Measurements from ENCODE around the gene PSAPL1. TPM values are rescaled to one million over a fixed set of nuclear protein-coding genes. Genes with fewer than 3 reads are reported as not detected.

Gene PSAPL1
- total and polyA plus RNA-seq, 2 donors (not counting 1 experiment from before 2014, with no cell fraction given): not detected

DNA sequence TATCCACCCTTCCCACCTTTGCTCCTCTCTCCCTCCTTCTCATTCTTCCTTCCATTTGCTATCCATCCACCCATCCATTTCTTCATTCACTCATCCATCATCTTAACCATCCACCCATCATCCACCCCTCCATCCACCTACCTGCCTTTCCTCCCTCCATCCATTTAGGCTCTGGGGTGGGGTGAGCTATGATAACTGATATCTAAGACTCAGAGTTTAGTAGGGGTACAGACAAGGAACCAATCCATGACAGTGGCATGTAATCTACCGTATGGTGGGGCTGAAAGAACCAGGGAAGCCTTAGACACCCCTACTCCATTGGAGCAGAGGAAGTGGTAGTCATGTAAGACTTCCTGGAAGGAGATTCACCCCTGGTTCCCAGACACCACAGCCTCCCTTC is 23.2 kb downstream of the PSAPL1 start:
- DNase-seq (ENCODE audit: low read depth in 2 of 2): no peak
- Histone ChIP-seq H3K9me3 (ENCODE audit: control insufficient read depth, insufficient read depth, low read depth, low read length) (no peaks in the 10 kb centered on the region), H3K4me1 (ENCODE audit: control insufficient read depth, extremely low read depth, insufficient read depth, low read length) (no peaks in the 10 kb centered on the region), H3K4me2 (ENCODE audit: extremely low read depth, insufficient read depth, low read length) (no peak overlapping the region), H3K79me2 (ENCODE audit: control insufficient read depth, insufficient read depth, low read length) (no peaks in the 10 kb centered on the region), H4K20me1 (ENCODE audit: control insufficient read depth, extremely low read depth, insufficient read depth, low read length) (no peaks in the 10 kb centered on the region), H2AFZ (ENCODE audit: low read length) (no peak overlapping the region), H3K27me3 (ENCODE audit: control insufficient read depth, insufficient read depth, low read length) (peaks cover 4% of the 10 kb centered on the region), H3K9ac (ENCODE audit: insufficient read depth, low read length) (no peak overlapping the region), H3K36me3 (ENCODE audit: control insufficient read depth, insufficient read depth, low read length) (no peaks in the 10 kb centered on the region), H3K27ac (ENCODE audit: insufficient read depth, low read length) (no peak overlapping the region), H3K4me3 (replicated peaks in 1 of 4; ENCODE audit: control extremely low read depth in 1 of 4, insufficient read depth in 1 of 4, low read depth in 3 of 4, low read length in 4 of 4) (no peak overlapping the region)
- TF ChIP-seq CTCF (conservative IDR thresholded peaks at IDR 0.05 in 1 of 2, IDR thresholded peaks at IDR 0.05 in 1 of 2; ENCODE audit: low read depth in 1 of 2, low read length in 2 of 2): no peak
- no peak for TF ChIP-seq EZH2 (IDR thresholded peaks at IDR 0.05; ENCODE audit: low read length, missing control alignments)

GRCh38 chr4:7410446-7410845 is 24.3 kb downstream of the PSAPL1 start:
- no peaks in the 10 kb centered on the region for H3K4me1 ChIP-seq (ENCODE audit: control insufficient read depth, extremely low read depth, insufficient read depth, low read length)
- H3K9ac ChIP-seq (ENCODE audit: insufficient read depth, low read length): no peak overlapping the region
- no peak overlapping the region for H3K4me2 ChIP-seq (ENCODE audit: extremely low read depth, insufficient read depth, low read length)
- H4K20me1 ChIP-seq (ENCODE audit: control insufficient read depth, extremely low read depth, insufficient read depth, low read length): no peaks in the 10 kb centered on the region
- H3K9me3 ChIP-seq (ENCODE audit: control insufficient read depth, insufficient read depth, low read depth, low read length): no peaks in the 10 kb centered on the region
- H3K4me3 ChIP-seq (replicated peaks in 1 of 4; ENCODE audit: control extremely low read depth in 1 of 4, insufficient read depth in 1 of 4, low read depth in 3 of 4, low read length in 4 of 4): no peak overlapping the region
- no peaks in the 10 kb centered on the region for H3K79me2 ChIP-seq (ENCODE audit: control insufficient read depth, insufficient read depth, low read length)
- DNase-seq (ENCODE audit: low read depth in 2 of 2): peak in 1 of 2 donors; percentile 39
- H3K36me3 ChIP-seq (ENCODE audit: control insufficient read depth, insufficient read depth, low read length): no peaks in the 10 kb centered on the region
- H2AFZ ChIP-seq (ENCODE audit: low read length): no peak overlapping the region
- TF ChIP-seq EZH2 (IDR thresholded peaks at IDR 0.05; ENCODE audit: low read length, missing control alignments) (no peak), CTCF (conservative IDR thresholded peaks at IDR 0.05 in 1 of 2, IDR thresholded peaks at IDR 0.05 in 1 of 2; ENCODE audit: low read depth in 1 of 2, low read length in 2 of 2) (no peak)
- H3K27ac ChIP-seq (ENCODE audit: insufficient read depth, low read length): no peak overlapping the region
- peaks cover 4% of the 10 kb centered on the region for H3K27me3 ChIP-seq (ENCODE audit: control insufficient read depth, insufficient read depth, low read length)

- Histone ChIP-seq H3K9ac (ENCODE audit: insufficient read depth, low read length) (no peak overlapping the region), H3K4me2 (ENCODE audit: extremely low read depth, insufficient read depth, low read length) (no peak overlapping the region), H3K79me2 (ENCODE audit: control insufficient read depth, insufficient read depth, low read length) (no peaks in the 10 kb centered on the region)
Observed at GRCh38 chr4:7408166-7408565, 26.6 kb downstream of the PSAPL1 start.

More at GRCh38 chr4:7408166-7408565, 26.6 kb downstream of the PSAPL1 start:
- DNase-seq (ENCODE audit: low read depth in 2 of 2): no peak
- Histone ChIP-seq H3K36me3 (ENCODE audit: control insufficient read depth, insufficient read depth, low read length) (no peaks in the 10 kb centered on the region), H3K27ac (ENCODE audit: insufficient read depth, low read length) (no peak overlapping the region), H3K4me1 (ENCODE audit: control insufficient read depth, extremely low read depth, insufficient read depth, low read length) (no peaks in the 10 kb centered on the region), H2AFZ (ENCODE audit: low read length) (no peak overlapping the region), H3K27me3 (ENCODE audit: control insufficient read depth, insufficient read depth, low read length) (peaks cover 4% of the 10 kb centered on the region), H4K20me1 (ENCODE audit: control insufficient read depth, extremely low read depth, insufficient read depth, low read length) (no peaks in the 10 kb centered on the region), H3K9me3 (ENCODE audit: control insufficient read depth, insufficient read depth, low read depth, low read length) (no peaks in the 10 kb centered on the region), H3K4me3 (replicated peaks in 1 of 4; ENCODE audit: control extremely low read depth in 1 of 4, insufficient read depth in 1 of 4, low read depth in 3 of 4, low read length in 4 of 4) (no peak overlapping the region)
- TF ChIP-seq CTCF (conservative IDR thresholded peaks at IDR 0.05 in 1 of 2, IDR thresholded peaks at IDR 0.05 in 1 of 2; ENCODE audit: low read depth in 1 of 2, low read length in 2 of 2): no peak
- no peak for TF ChIP-seq EZH2 (IDR thresholded peaks at IDR 0.05; ENCODE audit: low read length, missing control alignments)
